ENCODE measurements around the gene KIAA0930.
"Not testable (repeated sequence)": the region's sequence is repeated elsewhere in the genome, so short reads cannot be mapped to it uniquely, and the experiment has no call there.

KIAA0930 gene

DNA sequence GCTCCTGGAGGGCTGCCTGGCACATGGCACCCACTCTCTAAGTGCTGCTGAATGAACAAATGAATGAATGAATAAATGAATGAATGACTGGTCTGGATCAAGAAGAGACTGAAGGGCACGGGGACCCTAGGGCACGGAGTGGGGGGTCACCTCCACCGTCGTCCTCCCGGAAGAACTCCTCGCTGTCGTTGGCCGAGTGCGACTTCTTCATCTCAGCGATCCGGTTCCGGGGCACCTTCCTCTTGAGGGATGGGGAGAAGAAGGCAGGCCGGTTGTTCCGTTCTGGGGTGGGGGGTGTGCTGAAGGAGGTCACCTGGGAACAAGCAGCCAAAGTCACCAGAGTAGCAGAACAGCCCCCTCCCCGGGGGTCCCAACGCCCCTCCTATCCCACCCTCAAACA is 41.0 kb downstream of the KIAA0930 start:
- DNase-seq = no peak

DNA sequence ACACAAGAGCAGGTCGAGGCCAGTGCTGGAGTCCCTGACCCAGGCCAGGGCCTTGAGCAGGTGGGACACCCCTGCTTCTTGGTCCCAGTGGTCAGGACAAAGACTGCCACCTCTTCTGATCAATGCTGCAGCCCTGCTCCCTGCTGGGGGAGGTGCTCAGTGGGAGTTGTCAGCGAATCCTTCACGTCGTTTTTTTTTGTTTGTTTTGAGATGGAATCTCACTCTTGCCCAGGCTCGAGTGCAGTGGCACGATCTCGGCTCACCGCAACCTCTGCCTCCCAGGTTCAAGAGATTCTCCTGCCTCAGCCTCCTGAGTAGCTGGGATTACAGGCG is 42.3 kb downstream of the KIAA0930 start:
- DNase-seq = no peak

DNA sequence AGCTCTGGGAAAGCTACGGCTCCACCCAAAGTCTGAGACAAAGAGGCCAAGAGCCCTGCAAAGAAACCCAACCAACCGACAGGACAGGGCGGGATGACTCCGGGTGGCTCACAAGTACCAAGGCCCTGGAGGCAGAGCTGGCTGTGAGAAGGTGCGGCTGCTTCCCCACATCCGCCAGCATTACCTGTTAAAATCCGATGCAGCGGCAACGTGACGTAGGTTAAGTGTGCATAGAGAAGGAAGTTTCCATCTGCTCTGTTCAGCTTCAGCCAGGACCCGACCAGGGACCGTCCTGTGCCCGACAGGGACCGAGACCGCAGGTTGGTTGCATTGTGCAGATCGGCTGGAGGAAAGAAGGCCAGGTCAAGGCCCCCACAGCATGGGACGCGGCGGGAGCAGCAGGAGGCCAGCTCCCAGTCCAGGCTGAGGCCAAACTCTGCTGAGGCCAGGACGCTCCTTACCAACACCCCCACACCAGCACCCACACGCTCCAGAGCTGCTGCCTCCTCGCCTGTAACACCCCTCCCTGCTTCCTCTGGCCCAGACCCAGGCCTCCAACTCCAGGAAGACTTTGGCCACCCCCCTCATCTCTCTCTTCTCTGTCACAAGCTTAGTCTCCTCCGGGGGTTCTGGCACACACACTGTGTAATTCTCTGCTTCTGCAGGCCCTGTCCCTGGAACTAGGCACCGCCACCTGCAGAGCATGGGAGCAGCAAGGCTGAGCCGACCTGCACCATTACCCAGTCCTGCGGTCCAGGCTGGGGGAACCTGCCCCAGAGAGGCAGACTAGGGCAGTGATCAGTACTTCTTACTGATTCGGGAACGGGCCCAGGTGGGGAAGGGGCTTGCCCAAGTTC is 42.9 kb downstream of the KIAA0930 start:
- no peak for DNase-seq

DNA sequence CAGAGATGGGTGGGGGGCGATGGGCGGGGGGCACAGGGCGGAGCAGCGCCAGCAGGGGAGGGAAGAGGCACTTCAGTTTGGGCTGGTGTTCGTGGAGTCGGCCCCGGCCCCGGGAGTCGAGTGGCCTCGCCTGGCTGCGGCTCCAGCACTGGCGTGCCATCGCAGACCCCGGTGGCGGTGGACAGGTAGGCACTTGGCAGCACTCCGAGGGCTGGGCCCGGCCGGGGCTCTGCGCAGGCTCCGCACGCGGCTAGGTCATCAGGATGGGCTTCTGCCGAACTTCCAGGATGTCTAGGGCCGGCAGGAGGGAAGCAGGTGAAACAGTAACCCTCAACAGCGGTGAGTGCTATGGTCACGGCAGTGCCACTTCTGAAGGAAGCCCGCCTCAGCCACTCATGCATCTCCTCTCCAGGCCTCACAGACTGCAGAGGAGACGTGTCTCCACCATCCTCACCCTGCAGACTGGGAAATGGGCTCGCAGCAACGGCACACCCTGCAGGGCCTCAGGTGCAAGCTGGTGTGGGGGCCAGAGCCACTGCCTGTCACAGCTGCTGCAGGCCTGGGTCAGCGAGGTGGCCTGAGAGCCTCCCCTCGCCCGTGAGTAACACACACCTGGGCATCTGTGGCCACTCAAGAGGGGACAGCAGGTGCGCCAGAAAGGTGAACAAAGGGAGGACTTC is 43.6 kb downstream of the KIAA0930 start:
- no peak for DNase-seq

DNA sequence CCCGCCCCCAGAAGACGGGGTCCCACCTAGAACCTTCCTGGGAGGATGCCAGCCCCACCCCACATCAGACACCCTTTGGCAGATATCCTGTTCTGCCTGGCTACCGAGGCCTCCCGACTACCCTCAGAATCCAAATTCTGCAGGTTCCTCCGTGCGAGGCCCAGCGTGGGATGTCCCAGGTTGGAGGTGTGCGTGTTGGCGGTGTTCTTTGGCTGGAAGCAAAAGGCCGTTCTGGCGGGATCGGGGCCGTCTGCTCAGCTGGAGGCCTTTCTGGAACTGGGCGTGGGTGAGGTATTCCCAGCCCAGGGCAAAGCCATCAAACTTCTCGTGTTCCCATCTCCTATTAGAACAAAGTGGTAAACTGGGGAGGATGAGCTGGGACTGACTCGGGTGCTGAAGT is 44.4 kb downstream of the KIAA0930 start:
- DNase-seq = no peak

DNA sequence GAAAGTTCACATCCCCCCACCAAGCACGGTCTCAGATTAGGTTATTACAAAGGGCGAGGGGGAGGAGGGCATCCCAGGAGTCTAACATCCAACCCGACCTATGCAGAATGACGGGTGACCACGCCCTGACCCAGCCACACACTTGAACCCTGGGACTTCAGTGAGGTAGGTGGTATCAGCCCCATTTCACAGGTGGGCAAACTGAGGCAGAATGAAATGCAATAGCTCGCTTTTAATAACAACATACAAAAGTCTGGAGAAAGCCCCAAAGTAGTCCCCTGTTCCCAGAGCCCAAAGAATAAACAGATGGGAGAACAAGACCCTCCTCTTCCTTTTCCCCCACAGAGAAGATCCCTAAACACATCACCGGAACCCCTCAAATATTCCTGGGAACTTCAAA is 45.1 kb downstream of the KIAA0930 start:
- no peak for DNase-seq

DNA sequence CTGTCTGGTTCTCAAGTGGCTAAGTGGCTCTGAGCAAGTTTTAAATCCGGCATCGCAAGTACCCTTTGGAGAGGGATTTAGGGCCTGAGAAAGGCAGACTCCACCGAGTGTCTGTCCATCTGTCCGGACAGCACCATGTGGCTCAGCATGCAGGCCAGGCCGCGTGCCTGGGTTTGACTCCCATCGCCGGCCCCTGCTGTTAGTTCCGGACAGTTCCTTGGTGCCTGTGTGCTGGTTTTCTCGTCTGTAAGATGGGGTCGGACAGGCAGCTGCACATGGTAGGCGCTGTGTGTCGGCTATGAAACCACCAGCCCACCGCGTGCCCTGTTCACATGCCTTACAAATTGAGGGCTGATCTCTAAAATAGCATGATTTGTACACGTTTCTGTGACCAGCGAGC is 46.0 kb downstream of the KIAA0930 start:
- DNase-seq = no peak

DNA sequence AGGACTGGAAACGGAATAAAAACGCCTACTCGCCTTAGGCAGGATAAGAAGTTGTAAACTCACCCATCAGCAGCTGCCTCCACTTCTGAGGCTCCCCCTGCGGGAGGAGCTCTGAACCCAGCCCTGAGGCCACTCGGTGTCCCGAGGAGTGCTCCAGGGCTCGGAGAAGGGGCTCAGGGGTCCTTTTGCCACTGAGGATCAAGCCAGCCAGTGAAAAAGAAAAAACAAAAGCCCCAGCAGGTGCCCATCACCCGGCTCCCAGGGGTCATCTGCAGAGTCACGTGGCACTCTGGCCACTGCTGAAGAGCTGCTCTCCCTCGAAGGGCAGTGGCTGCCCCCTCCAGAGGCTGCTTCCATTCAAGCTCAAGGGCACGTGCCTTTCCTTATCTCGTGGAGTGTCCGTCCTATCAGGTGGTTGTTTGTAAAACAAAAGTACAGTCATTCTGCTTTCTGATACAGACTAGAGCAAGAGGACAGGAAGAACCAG is 48.0 kb downstream of the KIAA0930 start:
- no peak for DNase-seq

DNA sequence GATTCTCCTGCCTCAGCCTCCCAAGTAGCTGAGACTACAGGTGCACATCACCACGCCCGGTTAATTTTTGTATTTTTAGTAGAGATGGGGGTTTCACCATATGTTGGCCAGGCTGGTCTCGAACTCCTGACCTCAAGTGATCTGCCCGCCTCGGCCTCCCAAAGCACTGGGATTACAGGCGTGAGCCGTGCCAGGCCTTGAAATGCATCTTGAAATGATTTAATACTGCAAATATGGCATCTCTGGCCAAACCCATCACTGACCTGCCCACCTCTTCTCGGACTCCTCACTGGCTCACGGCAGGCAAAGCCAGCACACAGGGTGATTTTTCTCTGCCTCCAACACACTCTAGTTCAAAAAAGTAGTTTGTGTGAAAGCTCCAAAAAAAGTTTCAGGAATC is 48.9 kb downstream of the KIAA0930 start:
- DNase-seq = not testable (repeated sequence)

DNA sequence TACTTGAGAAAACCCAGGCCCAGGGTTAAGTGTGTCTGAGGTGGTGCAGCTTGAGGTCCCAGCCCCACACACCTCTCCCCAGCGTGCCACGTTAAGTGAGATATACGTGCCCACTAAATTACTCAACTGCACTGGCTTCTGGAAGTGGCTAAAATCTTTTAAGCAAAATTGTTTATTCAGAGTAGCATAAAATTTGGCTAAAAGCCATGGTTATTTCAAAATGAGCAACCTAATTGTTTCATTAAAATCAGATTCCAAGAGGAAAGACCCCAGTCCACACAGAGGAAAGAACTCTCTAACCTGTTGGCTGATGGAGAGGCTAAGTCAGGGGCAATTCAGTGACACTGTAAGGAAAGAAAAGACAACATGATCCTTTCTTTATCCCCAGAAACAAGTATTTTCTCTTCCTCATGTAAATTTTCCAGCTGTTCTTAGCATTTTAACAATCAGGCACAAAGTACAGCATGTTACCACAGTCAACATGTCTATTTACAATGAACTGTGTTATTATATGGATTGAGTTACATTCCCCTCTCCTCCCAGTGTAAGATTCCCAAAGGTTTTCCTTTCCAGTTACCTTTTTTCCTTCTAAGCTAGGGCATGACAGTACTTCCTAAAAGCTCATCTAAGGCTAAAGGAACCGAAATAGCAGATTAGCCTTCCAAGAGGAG is 50.4 kb downstream of the KIAA0930 start:
- no peak for DNase-seq

DNA sequence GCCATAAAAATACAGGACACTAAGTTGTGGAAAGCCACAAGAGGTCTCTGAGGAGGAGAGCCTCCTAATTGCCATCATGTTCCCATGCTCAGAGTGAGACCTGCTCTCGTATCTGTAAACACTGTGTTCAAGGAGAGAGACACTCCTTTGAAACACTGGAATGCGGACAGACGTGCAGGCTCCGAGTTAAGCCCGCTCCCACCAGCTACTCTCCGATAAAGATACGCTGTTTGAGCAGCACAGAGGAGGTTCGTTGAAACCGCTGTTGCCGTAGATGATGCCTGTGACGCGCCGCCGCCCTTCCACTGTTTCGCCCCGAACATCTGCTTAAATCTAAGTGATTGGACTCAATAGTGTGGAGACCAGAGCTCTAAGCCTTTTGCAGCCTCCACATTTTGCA is 51.9 kb downstream of the KIAA0930 start:
- DNase-seq = no peak

DNA sequence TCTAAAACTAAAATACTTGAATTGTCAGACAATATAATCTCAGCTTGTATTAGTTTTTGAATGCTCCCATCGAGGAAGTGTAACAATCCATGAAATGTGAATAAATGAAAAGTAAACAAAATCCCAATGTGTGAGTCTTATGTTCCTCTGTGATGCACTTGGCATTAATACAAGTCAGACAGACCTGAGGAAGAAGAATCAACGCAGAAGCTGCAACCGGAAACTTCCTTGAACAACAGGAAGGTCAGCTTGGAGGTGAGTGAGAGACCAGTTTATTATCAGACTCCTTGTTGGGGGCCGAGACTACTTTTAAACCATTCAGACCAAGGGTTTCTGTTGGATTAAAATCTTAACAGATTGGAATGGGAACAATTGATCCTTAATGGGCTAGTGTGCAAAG is 52.8 kb downstream of the KIAA0930 start:
- no peak for DNase-seq

DNA sequence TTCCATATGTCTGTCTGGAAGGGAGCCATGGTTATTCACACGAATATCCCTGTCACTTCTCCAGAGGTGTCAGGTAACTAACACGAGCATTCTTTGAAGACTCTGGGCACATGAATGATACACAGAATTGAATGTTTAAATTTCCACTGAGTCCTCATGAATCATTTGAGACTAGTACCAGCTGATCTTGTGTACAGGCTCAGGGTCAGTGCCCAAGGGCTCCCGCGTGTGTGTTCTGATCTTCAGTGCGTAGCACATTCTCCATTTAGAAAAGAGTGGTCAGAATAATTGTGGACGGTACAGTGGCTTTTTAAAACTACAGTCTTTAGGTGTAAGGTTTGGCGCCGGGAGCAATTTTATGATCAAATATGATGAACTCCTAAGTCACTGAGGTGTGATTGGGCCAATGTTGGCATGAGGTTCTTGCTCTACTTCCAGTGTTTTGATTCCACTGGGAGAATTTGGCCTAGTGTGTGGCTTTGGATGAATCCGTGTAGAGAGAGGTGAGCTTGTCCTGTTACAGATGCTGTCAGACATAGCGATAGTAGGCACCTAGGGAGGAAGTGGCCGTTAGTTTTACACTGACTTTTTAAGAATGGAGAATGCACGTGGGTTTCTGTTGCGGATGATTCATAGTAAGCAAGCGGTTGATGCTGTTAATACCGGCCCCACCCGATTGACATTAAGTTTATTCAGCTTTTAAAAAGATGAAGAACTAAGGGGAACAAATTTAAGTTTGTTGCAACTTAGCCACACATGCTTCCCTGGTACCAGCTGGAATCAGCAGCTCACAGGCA is 54.8 kb downstream of the KIAA0930 start:
- no peak for DNase-seq

DNA sequence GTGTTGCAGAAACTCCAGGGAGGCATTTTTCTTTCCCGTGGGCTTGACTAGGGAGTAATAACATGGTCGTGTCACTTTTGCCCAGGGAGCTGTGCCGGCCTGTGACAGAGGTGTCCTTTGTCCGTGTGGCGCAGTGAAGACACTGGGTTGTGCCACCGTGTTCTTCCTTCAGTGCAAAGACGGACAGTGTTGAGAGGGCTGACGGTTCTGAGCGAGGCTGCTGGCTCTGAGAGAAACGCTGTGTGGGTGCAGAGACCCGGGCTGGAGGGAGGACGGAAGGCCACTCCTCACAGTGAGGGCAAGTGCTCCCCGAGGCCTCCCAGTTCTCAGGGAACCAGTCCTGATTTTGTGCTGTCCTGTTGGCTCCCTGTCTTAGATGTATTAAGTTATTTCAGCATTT is 56.7 kb downstream of the KIAA0930 start:
- no peak for DNase-seq

DNA sequence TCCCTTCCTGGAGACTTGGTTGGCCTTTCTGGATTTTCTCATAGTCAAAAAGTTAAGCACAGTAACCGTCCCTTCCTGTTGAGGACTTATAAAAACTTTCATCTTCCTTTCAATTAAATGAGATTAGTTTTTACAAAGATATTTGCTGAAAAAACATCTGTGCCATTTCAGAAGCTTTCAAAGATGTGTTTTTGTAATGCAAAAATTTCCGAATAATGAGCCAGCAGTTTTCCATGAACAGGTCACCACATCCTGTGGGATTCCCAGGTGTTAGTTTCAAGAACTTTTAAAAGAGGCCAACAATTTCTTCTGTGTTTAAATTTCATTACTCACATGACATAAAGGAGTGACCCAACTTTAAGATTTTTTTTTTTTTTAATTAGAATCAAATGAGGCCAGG is 58.9 kb downstream of the KIAA0930 start:
- DNase-seq = no peak

DNA sequence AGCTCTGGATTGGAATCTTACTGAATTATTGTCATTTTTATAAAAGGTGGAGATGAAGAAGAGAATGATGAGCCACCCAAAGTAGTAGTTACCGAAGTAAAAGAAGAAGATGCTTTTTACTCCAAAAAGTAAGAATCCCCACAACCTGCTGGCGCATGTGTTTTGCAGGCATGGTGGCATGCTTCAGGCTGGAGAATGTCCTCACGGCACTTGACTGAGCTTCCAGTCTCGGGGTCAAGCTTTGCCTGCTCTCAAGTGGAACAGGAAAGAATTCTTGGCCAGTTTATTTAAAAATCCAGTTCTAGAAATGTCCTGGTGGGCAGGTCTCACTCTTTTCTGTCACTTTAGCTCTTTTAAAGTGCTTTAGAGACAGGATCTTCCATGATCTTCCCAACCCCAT is 59.5 kb downstream of the KIAA0930 start:
- DNase-seq = no peak

DNA sequence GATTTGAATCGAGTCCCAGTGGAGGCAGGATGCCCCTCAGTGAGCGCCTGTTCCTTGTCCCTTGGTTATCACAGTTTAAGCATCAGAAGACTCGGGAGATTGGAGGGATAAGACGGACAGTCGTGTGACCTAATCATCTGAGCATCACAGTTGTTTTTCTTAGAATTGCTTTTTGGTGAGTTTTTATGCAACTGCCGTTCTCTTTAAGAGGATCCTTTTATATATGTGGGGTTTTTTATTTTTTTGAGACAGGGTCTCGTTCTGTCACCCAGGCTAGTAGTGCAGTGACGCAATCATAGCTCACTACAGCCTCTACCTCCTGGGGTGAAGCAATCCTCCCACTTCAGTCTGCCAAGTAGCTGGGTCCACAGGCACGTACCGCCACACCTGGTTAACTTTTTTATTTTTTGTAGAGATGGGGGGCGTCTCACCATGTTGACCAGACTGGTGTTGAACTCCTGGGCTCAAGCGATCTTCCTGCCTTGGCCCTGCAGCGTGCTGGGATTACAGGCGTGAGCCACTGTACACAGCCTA is 60.5 kb downstream of the KIAA0930 start:
- DNase-seq = no peak

DNA sequence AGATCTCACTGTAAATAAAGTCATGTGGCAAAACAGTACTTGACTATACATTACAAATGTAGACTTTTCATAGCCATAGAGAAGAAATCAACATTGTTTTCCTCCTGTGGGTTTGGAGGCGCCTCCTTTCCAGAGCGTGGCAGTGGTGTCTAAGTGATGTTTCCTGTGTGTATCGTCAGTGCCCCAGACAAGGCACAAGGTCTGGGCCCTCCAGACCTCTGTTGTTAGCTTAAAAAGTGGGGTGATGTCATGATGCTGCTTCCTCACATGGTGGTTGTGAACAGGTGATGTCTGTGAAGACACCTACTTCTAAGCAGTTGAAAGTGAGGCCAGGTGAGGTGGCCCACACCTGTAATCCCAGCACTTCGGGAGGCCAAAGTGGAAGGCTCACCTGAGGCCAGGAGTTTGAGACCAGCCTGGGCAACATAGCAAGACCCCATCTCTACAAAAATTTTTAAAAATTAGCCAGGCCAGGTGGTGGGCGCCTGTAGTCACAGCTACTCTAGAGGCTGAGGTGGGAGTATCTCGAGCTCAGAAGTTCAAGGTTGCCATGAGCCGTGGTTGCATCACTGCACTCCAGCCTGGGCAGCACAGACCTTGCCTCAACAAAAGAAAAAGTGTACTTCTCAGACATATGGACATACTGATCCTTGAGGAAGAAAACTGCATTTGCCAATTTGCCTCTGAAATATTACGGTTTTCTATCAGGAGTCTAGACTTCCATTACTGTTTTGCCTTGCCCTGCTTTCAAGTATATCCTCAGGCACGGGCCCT is 61.2 kb downstream of the KIAA0930 start:
- no peak for DNase-seq

DNA sequence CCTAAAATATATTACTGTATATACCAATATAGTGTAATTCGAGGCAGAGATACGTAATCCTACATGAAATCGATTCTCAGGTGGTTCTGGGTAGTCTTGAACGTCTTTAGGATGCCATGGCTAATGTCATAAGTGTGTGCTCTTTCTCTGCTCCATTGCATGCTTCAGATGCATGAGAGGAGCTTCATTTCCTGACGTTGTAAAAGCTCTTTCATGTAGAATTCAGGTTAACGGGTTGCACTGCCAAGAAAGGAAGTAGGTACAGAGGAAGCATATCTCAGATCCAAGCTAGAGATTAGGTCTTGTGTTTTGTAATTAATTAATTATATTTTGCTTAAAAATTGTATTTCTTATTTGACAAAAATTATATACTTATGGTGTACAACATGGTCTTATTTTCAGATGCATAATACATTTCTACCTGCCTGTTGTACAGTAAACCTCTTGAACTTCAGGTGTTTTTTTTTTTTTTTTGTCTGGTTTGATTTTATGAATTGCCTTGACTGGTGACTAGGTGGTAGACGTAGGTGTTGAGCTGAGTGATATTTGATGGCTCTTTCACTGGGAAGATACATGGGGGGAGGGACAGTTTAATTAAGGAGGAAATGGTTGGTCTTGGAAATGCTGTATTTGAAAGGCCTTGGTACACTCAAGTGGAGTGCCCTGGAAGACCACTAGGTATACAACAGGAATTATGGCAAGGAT is 67.7 kb downstream of the KIAA0930 start:
- no peak for DNase-seq

DNA sequence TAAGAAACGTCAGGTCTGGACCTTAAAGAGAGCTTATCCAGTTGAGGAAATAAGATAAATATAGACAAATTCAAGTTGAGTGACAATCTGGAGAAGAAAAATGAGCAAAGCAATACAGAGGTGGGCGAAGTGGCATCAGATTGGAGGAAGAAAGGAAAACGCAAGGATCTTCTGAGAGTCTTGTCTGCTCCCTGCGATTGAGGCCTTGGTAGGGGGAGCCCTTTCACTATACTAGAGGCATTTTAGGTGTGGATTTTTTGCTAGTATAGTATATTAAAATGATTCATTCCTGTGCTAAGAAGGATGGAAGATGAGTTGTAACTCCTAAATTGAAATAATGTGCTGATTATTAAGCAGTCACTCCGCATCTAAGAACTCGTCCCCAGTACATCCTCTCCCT is 68.9 kb downstream of the KIAA0930 start:
- no peak for DNase-seq
